Breast epithelium (tissue), 3 donors: ENCODE measurements around the gene CHKB.

ENCODE experiments used
- CTCF ChIP-seq, 3 donors: fragments of 450-650 bp; IDR thresholded peaks; one replicate each; pipeline ENCODE4 v1.5.1; 2016 to 2017; ENCODE audit warnings: antibody characterized with exemption in 3 of 3, mild to moderate bottlenecking in 3 of 3, moderate library complexity in 3 of 3
- POLR2A ChIP-seq: fragments of 450-650 bp; IDR thresholded peaks from one replicate; pipeline ENCODE4 v1.6.1; 2016; ENCODE audit warnings: antibody characterized with exemption, mild to moderate bottlenecking, moderate library complexity
- POLR2AphosphoS5 ChIP-seq, 3 donors: sonication (generic); formaldehyde crosslinking; IDR thresholded peaks; one replicate each; pipeline ENCODE4 v1.6.1; 2017; ENCODE audit warnings: antibody characterized with exemption in 3 of 3

- no peak for TF ChIP-seq POLR2A
- no peak for TF ChIP-seq CTCF (IDR thresholded peaks at IDR 0.05)
- TF ChIP-seq POLR2AphosphoS5 (IDR thresholded peaks at IDR 0.05), result no peak
These were observed 52.1 kb downstream of the CHKB start for GRCh38 chr22:50530580-50530876.
